ENCODE data around the gene ADCY4. TPM values are rescaled to one million over a fixed set of nuclear protein-coding genes. Genes with fewer than 3 reads are reported as not detected.

ADCY4 gene
- total RNA-seq, 2 donors from 2014 or later, result 10.6 to 14.8 TPM

DNA sequence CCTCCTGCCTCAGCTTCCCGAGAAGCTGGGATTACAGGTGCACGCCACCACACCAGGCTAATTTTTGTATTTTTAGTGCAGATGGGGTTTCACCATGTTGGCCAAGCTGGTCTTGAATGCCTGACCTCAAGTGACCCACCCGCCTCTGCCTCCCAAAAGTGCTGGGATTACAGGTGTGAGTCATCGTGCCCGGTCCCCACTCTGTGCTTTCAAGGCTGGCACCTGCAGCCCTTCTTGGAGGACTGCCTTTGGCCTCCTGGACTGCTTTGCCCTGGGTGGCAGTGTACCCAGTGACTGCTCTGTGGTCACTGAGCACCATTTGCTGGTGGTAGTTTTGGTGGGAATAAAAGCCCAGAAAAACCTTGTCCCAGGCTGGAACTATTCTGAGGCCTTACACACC lies 47.9 kb downstream of the ADCY4 start:
- intact Hi-C loops (cut with DNase I), result loop anchor here (5.0 kb wide), 1 partner anchor 35 kb away; no protein-coding TSS in a partner anchor

DNA sequence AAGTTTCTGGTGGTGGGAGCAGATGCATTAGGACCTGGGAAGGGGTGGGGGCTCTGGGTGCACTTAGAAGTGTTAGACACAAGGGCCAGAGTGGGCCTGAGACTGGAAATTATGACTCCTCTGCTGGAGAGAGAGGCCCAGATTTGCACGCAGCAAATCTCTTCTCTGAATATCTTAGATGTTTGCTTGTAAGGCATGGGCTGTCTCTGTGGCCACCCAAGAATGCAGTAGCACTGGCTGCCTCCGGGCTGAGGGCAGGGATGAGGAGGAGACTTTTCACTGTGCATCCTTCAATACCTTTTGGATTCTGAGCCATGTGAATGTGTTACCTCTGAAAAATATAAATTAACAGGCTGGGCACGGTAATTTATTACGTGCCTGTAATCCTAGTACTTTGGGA lies 49.5 kb downstream of the ADCY4 start:
- WGBS, 2 donors, result 73 to 74% methylated on average over 4 of the region's 4 CpGs
- no peaks in the 10 kb centered on the region for H3K36me3 ChIP-seq (replicated peaks in 1 of 2; ENCODE audit: insufficient read depth in 1 of 2, low read depth in 2 of 2)
- TF ChIP-seq, protein P1, sequence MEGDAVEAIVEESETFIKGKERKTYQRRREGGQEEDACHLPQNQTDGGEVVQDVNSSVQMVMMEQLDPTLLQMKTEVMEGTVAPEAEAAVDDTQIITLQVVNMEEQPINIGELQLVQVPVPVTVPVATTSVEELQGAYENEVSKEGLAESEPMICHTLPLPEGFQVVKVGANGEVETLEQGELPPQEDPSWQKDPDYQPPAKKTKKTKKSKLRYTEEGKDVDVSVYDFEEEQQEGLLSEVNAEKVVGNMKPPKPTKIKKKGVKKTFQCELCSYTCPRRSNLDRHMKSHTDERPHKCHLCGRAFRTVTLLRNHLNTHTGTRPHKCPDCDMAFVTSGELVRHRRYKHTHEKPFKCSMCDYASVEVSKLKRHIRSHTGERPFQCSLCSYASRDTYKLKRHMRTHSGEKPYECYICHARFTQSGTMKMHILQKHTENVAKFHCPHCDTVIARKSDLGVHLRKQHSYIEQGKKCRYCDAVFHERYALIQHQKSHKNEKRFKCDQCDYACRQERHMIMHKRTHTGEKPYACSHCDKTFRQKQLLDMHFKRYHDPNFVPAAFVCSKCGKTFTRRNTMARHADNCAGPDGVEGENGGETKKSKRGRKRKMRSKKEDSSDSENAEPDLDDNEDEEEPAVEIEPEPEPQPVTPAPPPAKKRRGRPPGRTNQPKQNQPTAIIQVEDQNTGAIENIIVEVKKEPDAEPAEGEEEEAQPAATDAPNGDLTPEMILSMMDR (IDR thresholded peaks at IDR 0.05), result no peak
- TF ChIP-seq POLR2A (IDR thresholded peaks at IDR 0.05), result no peak

More for the DNA sequence above, 47.9 kb downstream of the ADCY4 start:
- H3K4me3 ChIP-seq, result no peak overlapping the region
- no peak for ATAC-seq
- H3K27ac ChIP-seq, result no peak overlapping the region
- 90 to 97% methylated on average over 4 to 5 of the region's 5 CpGs for WGBS, 2 donors
- TF ChIP-seq, protein P1 (IDR thresholded peaks at IDR 0.05), result no peak
- TF ChIP-seq POLR2A (IDR thresholded peaks at IDR 0.05), result no peak
- H3K9me3 ChIP-seq, result no peaks in the 10 kb centered on the region
- H3K27me3 ChIP-seq, result no peaks in the 10 kb centered on the region
- no peaks in the 10 kb centered on the region for H3K4me1 ChIP-seq
- H3K36me3 ChIP-seq (replicated peaks in 1 of 2; ENCODE audit: insufficient read depth in 1 of 2, low read depth in 2 of 2), result peaks cover 0 to 6% of the 10 kb centered on the region in 2 donors
- DNase-seq, result no peak

DNA sequence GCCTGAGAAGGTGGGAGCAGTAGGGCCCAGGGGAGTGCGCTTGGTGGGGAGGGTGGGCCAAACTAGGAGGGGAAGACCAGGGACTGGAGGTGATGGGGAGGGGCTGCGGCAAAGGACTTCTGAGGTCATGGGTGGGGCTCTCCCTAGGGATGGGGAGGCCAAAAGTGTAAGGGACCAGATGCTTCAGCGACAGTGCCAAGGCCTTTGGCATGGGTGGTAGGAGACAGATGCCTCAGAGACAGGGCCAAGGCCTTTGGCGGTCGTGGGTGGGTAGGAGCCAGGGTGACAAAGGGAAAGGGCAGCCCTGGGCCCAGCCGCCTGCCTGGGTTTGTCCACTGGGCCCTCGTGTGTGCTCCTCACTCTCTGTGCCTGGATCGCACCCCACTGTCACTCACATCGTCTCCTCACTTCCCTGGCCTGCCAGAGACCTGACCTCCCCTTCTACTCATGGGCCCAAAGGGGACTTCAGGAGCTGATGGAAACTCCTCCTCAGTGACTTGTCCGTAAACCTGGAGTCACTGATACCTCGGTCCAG lies 50.3 kb downstream of the ADCY4 start:
- Histone ChIP-seq H3K36me3 (replicated peaks in 1 of 2; ENCODE audit: insufficient read depth in 1 of 2, low read depth in 2 of 2) (no peaks in the 10 kb centered on the region), H3K9me3 (no peaks in the 10 kb centered on the region), H3K27ac (no peak overlapping the region), H3K4me3 (no peak overlapping the region), H3K27me3 (no peaks in the 10 kb centered on the region), H3K4me1 (peaks cover under 1% of the 10 kb centered on the region)
- no peak for TF ChIP-seq POLR2A (IDR thresholded peaks at IDR 0.05)
- TF ChIP-seq, protein P1 (IDR thresholded peaks at IDR 0.05), result no peak
- ATAC-seq, result no peak
- intact Hi-C loops (cut with DNase I), result loop anchor here (5.0 kb wide), 1 partner anchor 32 kb away; no protein-coding TSS in a partner anchor
- WGBS, 2 donors, result 72 to 77% methylated on average over 11 of the region's 11 CpGs
- DNase-seq, result no peak

More for the DNA sequence above, 49.5 kb downstream of the ADCY4 start:
- H3K9me3 ChIP-seq, result no peaks in the 10 kb centered on the region
- H3K4me1 ChIP-seq, result no peaks in the 10 kb centered on the region
- no peaks in the 10 kb centered on the region for H3K27me3 ChIP-seq
- no peak for ATAC-seq
- intact Hi-C loops (cut with DNase I), result loop anchor here (5.0 kb wide), 1 partner anchor 33 kb away; no protein-coding TSS in a partner anchor
- no peak overlapping the region for H3K27ac ChIP-seq
- no peak for DNase-seq
- no peak overlapping the region for H3K4me3 ChIP-seq

DNA sequence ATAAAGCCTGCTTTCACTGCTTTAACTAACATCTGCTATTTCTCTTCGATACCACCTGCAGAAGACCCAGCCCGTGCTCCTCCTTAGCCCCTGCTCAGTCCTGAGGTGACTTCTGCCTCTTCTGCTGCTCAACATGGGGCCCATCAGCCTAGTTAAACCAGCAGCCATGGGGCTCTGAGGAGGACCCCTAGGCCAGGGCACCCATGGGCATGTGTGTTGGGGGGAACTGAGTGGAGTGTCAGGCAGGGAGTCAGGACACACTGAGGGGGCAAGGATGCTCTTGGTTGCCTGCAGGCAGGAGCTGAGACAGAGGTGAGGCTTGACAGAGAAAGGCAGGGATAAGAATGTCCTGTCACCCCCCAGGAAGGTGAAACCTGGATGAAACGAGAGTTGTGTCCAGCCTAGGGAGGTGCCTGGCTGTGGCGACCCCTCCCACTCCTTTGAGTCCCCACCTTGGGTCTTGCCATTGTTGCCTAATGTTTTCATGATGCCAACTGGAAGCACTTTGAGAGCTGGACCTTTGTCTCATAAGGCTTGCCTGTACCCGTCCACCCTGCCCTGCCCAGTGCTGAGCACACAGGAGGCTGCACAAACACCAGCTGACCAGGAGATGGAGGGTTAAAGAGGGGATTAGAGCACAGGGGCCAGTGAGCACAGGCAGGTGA lies 50.9 kb downstream of the ADCY4 start:
- no peaks in the 10 kb centered on the region for H3K36me3 ChIP-seq (replicated peaks in 1 of 2; ENCODE audit: insufficient read depth in 1 of 2, low read depth in 2 of 2)
- TF ChIP-seq POLR2A (IDR thresholded peaks at IDR 0.05), result no peak
- WGBS, 2 donors, result 89 to 94% methylated on average over 5 of the region's 5 CpGs

DNA sequence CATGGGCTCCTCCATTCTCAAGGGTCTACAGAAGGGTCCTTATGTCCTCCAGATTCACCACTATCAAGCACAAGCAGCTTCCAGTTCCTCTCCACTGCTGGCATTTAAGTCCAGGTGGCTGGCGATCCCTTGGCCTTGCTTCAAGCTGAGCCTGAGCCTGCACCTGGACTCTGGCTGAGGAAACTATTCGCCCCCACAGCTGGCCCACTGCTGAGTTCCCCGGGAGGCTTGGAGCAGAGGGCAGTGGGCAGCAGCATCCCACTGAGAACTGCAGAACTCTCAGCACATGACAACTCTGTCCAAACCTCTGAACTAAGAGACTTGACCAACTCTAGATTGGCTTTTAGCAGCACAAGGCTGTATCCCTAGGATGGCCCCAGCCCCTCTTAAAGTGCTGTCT lies 52.1 kb downstream of the ADCY4 start:
- WGBS, 2 donors, result 56 to 63% methylated on average over 2 to 3 of the region's 3 CpGs
- ATAC-seq, result no peak
- TF ChIP-seq, protein P1 (IDR thresholded peaks at IDR 0.05), result no peak
- TF ChIP-seq POLR2A (IDR thresholded peaks at IDR 0.05), result no peak
- Histone ChIP-seq H3K4me1 (peaks cover 11% of the 10 kb centered on the region), H3K9me3 (no peaks in the 10 kb centered on the region), H3K27me3 (no peaks in the 10 kb centered on the region), H3K36me3 (replicated peaks in 1 of 2; ENCODE audit: insufficient read depth in 1 of 2, low read depth in 2 of 2) (no peaks in the 10 kb centered on the region), H3K4me3 (no peak overlapping the region), H3K27ac (no peak overlapping the region)
- DNase-seq, result no peak
- intact Hi-C loops (cut with DNase I), result no loop called here

More for the DNA sequence above, 50.9 kb downstream of the ADCY4 start:
- peaks cover 7% of the 10 kb centered on the region for H3K4me1 ChIP-seq
- no peaks in the 10 kb centered on the region for H3K27me3 ChIP-seq
- intact Hi-C loops (cut with DNase I), result no loop called here
- ATAC-seq (no peak), DNase-seq (no peak)
- no peak overlapping the region for H3K27ac ChIP-seq
- no peak overlapping the region for H3K4me3 ChIP-seq
- no peaks in the 10 kb centered on the region for H3K9me3 ChIP-seq

Data from body of pancreas (tissue), 4 donors.